ENCODE data around the gene TPCN1. TPM values are rescaled to one million over a fixed set of nuclear protein-coding genes. Genes with fewer than 3 reads are reported as not detected.

TPCN1 gene
- total RNA-seq, 1 donor from 2014 or later: 51.9 TPM

DNA sequence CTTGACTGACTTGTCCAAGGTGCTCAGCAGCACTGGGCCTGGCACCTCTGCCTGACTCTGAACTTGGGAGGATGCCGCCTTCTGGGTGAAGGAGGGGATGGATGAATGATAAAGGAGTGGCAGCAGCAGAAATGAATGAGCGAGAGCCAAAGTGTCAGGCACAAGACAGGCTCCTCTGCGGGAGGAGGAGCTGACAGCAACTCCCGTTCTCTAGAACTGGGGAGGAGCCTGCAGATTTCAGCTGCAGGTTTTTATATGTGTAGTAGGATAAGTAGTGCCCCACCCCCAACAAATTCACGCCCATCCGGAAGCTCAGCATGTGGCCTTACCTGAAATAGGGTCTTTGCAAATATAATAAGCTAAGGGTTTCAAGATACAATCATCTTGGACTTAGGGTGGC, 80.5 kb downstream of the TPCN1 start:
- Histone ChIP-seq H3K4me3 (no peak overlapping the region), H3K27me3 (no peaks in the 10 kb centered on the region), H3K9me3 (no peaks in the 10 kb centered on the region), H3K4me1 (peaks cover 15% of the 10 kb centered on the region), H3K36me3 (peaks cover 52% of the 10 kb centered on the region), H3K27ac (no peak overlapping the region)
- TF ChIP-seq, protein P1, sequence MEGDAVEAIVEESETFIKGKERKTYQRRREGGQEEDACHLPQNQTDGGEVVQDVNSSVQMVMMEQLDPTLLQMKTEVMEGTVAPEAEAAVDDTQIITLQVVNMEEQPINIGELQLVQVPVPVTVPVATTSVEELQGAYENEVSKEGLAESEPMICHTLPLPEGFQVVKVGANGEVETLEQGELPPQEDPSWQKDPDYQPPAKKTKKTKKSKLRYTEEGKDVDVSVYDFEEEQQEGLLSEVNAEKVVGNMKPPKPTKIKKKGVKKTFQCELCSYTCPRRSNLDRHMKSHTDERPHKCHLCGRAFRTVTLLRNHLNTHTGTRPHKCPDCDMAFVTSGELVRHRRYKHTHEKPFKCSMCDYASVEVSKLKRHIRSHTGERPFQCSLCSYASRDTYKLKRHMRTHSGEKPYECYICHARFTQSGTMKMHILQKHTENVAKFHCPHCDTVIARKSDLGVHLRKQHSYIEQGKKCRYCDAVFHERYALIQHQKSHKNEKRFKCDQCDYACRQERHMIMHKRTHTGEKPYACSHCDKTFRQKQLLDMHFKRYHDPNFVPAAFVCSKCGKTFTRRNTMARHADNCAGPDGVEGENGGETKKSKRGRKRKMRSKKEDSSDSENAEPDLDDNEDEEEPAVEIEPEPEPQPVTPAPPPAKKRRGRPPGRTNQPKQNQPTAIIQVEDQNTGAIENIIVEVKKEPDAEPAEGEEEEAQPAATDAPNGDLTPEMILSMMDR (IDR thresholded peaks at IDR 0.05): no peak
- ATAC-seq (no peak), DNase-seq (no peak)
- intact Hi-C loops (cut with DNase I): no loop called here

DNA sequence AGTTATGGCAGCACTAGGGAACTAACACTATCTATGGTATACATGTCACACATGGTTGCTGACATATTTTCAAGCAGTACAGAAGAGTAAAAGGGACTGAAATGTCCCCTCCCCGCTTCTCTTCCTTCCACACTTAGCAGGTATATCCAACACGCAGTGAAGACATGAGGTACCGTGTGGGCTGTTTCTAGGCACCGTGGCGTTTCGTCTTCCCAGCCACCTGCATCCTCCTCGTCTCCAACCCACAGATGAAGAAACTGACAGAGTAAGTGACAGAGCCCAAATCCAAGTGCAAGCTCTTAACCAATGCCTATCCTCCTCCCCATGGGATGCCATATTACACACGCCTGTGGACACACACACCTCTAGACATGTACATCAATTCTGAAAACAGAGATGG, 81.2 kb downstream of the TPCN1 start:
- Histone ChIP-seq H3K9me3 (no peaks in the 10 kb centered on the region), H3K4me3 (no peak overlapping the region), H3K36me3 (peaks cover 54% of the 10 kb centered on the region), H3K27me3 (no peaks in the 10 kb centered on the region), H3K27ac (no peak overlapping the region), H3K4me1 (peaks cover 15% of the 10 kb centered on the region)
- DNase-seq: no peak
- intact Hi-C loops (cut with DNase I): no loop called here
- TF ChIP-seq, protein P1 (IDR thresholded peaks at IDR 0.05): no peak
- ATAC-seq: no peak

DNA sequence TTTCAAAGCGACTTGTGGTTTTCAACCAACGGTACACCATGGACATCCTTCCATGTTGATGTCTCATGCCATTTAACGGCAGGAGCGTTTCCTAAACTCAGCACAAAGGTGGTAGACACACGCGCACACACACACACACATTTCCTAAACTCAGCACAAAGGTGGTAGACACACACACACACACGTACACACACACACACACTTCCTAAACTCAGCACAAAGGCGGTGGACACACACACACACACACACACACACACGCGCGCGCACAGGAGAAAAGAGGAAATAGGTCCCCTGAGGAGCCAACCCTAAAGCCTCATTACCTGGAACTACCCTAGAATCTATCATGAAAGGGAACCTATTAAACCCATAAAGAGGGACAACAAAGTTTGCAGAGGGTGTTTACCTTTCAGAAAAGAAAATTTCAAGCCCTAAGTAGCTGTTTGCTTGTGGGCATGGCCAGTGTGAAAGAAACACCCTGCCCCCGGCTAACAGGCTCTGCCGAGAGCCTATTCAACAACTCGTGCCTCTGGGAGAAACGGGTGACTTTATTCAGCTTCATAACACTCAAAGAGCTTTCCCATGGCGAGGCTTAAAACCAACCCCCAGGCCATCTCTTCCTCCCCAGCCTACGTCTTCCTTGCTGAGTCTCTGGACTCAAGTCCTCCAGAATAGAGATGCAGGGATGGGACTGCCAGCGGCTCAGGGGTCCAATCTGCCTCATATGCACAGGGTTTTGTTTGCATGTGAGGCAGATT, 81.8 kb downstream of the TPCN1 start:
- TF ChIP-seq, protein P1 (IDR thresholded peaks at IDR 0.05): no peak
- intact Hi-C loops (cut with DNase I): no loop called here
- no peak for ATAC-seq
- no peaks in the 10 kb centered on the region for H3K9me3 ChIP-seq
- H3K36me3 ChIP-seq: peaks cover 60% of the 10 kb centered on the region
- H3K27me3 ChIP-seq: no peaks in the 10 kb centered on the region
- H3K4me1 ChIP-seq: peaks cover 15% of the 10 kb centered on the region
- H3K27ac ChIP-seq: no peak overlapping the region
- H3K4me3 ChIP-seq: no peak overlapping the region
- no peak for DNase-seq

DNA sequence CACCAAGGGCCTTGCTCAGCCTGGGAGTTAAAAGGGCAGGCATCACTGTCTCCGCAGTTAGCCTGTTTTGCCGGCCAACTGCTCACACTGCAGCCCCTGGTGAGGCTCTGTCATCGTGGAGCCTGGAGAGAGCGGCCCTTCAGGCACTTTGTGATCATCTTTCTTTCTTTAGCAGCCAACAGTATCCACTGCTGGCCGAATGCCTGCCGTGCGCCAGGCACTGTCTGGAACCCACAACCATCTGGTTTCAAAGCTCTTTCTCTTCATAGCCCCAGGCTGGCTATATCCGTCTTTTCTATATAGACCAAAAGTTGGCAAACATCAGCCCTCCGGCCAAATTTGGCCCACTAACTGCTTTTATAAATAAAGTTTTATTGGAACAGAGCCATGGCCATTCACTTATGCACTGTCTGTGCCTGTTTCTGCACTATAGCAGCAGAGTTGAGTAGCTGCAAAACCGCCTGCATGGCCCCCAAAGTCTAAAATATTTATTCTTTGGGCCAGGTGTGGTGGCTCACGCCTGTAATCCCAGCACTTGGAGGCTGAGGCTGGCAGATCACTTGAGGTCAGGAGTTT, 84.1 kb downstream of the TPCN1 start:
- intact Hi-C loops (cut with DNase I): no loop called here
- ATAC-seq (no peak), DNase-seq (no peak)
- Histone ChIP-seq H3K9me3 (no peaks in the 10 kb centered on the region), H3K27me3 (no peaks in the 10 kb centered on the region), H3K36me3 (peaks cover 81% of the 10 kb centered on the region), H3K4me1 (no peaks in the 10 kb centered on the region), H3K4me3 (no peak overlapping the region), H3K27ac (no peak overlapping the region)
- TF ChIP-seq, protein P1 (IDR thresholded peaks at IDR 0.05): no peak

DNA sequence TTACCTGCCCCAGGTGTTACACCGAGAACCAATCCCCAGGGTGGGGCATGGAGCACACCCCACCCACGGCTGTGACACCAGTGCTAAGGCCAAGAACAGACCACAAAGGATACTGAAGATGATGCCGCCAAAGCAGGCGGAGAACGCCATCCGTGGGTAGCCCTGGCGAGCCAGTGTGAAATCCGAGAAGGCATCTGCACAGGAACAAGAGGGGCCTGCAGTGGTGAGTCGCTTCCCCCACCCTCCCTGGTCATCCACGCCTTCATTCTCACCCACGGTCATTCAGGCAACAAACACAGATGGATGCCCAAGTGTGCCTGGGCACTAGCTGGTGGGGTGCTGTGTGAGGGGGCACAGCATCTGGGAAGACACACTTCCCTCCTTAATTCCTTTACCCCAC, 85.1 kb downstream of the TPCN1 start:
- Histone ChIP-seq H3K27ac (no peak overlapping the region), H3K4me3 (no peak overlapping the region), H3K9me3 (no peaks in the 10 kb centered on the region), H3K4me1 (no peaks in the 10 kb centered on the region), H3K36me3 (peaks cover 89% of the 10 kb centered on the region), H3K27me3 (no peaks in the 10 kb centered on the region)
- ATAC-seq (no peak), DNase-seq (no peak)
- intact Hi-C loops (cut with DNase I): no loop called here
- TF ChIP-seq, protein P1 (IDR thresholded peaks at IDR 0.05): no peak

Data from upper lobe of right lung (tissue), 1 donor.